Measurements from ENCODE around the gene PBX2.
"Not testable (repeated sequence)": the region's sequence is repeated elsewhere in the genome, so short reads cannot be mapped to it uniquely, and the experiment has no call there.

PBX2 gene

GRCh38 chr6:32202186-32202585, 12.2 kb upstream of the PBX2 start:
- DNase-seq, result no peak

- no peak for DNase-seq
Measured at GRCh38 chr6:32200711-32201475, 10.9 kb upstream of the PBX2 start.

GRCh38 chr6:32198866-32199265, 8.9 kb upstream of the PBX2 start:
- DNase-seq, result no peak

DNA sequence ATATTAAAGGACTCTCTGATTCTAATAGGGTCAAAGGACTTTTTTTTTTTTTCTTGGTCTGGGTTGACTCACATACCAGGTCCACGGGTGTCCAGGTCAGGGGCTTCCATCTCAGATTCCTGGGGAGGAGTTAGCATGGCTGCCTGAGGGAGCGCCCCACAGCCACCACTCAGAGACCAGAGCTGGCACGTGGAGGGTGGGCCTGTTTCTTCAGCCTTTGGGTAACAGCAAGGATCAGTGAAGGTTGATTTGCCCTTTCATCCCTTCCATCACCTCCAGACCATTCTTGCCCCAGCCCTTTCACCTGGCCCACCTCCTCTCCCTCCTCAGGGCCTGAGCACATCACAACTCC, 8.3 kb upstream of the PBX2 start:
- no peak for DNase-seq

DNA sequence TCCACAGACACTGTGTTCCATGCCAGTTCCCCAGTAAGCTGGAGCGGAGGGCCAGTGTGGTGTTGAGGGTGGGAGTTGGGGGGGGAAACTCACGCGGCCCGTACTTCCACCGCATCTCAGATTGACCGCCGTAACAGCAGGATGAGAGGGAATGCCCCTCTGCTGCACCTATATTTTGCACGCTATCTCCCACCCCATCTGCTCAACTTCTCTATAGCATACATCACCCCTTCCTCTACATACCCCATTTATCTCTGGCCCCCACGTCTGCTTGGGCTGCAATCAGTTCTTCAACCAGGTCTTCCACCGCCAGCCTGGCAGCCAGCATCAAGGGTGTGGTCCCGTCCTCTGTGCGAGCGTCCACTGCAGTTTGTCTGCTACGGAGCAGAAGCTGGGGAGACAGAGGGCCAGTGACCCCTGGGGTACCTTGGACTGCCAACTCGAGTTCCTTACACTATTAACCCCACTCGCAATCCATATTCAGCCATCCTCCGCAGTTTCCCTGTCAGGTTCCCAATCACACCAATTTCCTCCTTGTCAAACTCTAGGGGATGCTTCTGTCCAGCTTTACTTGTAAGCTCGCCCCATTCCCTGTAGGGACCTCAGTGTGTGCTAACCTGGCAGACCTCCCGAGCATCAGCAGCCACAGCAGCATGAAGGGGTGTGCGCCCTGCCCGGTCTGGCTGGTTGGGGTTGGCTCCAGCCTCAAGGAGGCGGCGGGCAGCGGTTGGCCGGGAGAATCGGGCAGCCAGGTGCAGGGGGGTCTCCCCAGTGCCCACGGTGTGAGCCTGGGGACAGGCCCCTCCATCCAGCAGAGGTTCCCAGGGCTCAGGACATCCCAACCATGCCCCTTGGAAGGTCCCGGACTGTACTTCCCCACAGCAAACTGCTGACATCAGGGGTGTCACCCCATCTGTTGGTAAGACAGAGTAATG, 6.9 kb upstream of the PBX2 start:
- no peak for DNase-seq

DNA sequence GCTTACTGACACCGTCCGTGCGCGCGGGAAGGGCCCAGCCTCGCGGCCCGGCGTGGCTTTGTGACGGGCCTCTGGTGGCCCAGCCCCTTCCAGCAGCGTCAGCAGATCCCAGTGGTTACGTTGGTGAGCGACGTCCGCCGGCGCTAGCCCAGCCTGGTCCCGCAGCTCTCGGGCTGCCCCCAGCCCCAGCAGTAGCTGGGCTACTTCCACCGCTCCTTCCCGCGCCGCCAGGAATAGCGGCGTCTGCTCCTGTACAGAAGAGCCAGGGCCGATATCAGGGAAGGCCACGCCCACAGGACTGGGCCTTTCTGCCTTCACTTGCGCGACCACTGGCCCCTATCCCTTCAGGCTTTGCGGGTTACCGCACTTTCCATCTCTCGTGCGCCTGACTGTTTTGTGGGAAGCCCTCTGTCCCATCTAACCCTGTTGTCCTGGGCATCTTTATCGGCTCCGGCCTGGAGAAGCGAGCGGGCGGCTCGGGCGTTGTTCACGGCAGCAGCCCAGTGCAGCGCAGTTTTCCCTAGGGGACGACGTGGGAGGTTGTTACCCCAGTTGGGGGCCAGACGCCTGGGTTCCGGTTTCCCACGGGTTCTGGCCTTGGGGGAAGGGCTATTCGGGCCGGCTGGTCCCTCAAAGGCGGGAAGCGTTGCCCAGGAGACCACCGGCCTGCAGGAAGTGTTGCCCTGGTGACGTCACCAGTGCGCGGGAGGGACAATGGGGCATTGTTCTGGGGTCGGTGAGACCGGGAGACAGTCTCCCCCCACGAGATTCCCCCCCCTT, 6.1 kb upstream of the PBX2 start:
- DNase-seq, result peak; percentile 20 to 67 (median 37)

DNA sequence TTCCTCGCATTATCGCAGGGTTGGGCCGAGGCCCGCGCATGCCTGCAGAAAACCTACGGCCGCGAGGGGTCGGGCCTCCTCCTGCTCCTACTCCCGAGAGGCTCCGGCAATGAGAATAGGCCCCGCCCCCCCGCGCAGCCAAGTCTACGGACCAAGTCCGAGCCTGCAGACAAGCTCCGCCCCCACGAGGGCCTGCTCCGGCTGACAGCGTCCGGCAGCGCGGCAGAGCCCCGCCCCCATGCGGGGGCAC, 5.6 kb upstream of the PBX2 start:
- peak; percentile 98 to 100 (median 100) for DNase-seq

DNA sequence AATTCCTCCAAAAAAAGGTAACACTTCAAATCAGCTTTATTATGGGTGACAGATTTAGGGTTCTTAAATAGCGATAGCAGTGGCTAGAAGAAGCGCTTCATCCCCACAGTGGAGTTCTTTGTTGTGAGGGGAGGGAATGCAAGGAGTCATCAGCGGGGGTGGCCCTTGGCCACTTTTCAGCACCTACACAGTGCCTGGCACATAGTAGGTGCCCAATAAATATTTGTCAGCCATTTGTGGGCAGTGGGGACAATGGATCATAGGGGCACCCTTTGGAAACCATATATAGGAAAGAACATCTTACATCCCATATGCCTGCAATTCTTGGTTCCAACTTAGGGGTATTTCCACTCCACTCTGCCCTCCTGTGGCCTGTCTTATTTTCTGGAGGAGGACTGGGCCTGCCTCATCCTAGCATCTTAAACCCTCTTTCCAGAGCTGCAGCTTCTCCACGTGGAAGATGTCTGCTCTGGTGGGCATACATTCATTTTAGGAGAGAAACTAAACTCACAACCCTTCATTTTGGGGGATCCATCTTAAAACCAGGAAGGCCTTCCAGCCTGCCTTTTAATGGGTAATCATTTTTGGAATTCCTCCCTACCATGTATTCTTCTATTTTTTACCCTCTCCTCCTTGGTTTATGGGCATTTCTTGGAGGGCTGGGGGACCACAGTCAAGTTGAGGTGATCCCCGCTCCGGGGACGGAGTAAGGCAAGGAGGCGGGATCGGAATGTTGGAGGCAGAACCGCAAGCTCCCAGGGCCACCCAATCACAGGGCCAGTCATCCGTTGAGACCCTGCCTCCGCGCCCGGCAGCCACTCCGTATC, 5.0 kb upstream of the PBX2 start:
- peak in 1 of 5 experiments; percentile 63 for DNase-seq

GRCh38 chr6:32194388-32194787, 4.4 kb upstream of the PBX2 start:
- DNase-seq, result no peak

DNA sequence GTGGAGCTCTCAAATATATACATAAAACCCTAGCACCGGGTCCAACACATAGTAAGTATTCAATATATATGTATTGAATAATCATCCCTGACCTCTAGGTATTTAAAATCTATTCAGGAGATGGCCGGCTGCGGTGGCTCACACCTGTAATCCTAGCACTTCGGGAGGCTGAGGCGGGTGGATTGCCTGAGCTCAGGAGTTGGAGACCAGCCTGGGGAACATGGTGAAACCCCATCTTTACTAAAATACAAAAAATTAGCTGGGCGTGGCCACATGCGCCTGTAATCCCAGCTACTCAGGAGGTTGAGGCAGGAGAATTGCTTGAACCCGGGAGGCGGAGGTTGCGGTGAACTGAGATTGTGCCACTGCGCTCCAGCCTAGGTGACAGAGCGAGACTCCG, 3.1 kb upstream of the PBX2 start:
- not testable (repeated sequence) for DNase-seq

DNA sequence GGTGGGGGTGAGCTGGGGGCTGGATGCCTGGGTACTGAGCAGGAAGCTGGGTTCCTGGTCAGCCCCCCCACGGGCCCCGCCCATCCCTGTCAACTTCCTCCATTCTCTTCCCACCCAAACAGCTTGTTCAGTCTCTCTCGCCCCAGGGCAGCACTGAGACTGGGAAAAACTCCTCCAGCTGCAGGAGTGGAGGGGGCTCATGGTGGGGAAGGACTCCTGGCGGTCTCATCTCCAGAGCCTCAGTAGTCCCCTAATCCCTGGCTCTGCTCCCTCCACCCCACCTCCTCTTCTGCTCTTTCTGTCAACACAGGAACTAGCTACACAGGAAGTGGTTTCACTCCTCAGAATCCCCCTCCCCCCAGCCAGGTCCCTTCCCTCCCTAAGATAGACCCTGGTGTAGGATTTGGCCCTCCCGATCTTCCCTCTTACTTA, 2.6 kb upstream of the PBX2 start, which contains the start of gene GPSM3:
TSS of gene GPSM3 (minus strand) at position 36 of the 432 bp plus-strand sequence. CDS start 130 bp downstream, outside the sequence.
- DNase-seq, result peak in 4 of 5 experiments; percentile 13 to 86 (median 50)

GRCh38 chr6:32191696-32192607, 1.9 kb upstream of the PBX2 start:
- peak in 2 of 5 experiments; percentile 25 to 32 for DNase-seq

DNA sequence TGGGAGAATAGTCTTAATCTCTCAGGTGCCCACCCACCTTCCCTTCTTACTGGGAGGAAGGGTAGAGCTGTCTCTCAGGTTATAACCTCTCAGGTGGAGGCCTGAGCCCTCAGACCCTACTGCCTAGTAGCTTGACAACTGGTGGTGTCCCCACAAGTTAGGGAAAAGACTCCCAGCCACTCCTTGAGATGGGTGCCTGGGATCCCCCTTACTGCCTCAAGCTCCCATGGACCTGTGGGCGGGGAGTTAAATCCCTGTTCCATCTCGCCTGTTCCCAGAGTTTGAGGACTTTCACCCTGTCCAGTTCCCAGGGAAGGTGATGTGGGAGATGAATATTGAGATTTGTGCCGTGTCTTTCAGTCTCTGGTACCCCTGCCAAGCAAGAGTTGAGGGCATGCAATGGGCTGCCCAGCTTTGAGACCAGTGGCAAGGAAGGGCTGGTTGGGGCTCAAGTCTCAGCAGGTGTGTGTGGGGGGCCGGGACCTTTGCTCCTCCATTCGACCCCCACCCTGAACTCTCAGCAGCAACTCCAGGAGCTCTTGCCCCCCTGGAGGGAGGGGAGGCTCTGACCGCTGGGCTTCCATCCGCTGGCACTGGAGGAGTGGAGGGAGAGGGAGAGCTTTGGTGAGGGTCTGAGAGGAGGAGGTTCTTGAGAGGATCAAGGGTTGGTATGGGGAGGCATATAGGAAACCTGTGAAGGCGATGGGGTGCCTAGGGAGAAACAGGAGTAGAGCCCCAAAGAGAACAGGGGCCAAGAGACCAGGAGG, 1.1 kb upstream of the PBX2 start:
- DNase-seq, result no peak

DNA sequence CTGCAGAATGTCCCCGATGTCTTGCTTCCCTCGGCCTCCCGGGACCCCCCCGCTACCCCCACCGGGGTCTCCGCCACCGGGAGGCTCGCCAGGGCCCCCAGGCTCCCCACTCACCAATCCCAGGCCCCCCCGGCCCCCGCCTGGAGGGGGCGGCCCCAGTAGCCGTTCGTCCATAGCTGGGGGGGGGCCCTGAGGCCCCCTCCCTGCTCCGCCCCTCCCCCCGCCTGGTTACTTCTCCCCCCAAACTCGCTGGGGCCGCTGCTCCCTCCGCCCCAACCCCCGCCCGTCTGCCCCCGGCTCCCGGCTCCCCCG, 304 bp downstream of the PBX2 start:
- DNase-seq, result peak in 1 of 5 experiments; percentile 23

GRCh38 chr6:32189069-32189741, 797 bp downstream of the PBX2 start:
- no peak for DNase-seq

- no peak for DNase-seq
Measured at GRCh38 chr6:32188381-32189068, 1.5 kb downstream of the PBX2 start.

DNA sequence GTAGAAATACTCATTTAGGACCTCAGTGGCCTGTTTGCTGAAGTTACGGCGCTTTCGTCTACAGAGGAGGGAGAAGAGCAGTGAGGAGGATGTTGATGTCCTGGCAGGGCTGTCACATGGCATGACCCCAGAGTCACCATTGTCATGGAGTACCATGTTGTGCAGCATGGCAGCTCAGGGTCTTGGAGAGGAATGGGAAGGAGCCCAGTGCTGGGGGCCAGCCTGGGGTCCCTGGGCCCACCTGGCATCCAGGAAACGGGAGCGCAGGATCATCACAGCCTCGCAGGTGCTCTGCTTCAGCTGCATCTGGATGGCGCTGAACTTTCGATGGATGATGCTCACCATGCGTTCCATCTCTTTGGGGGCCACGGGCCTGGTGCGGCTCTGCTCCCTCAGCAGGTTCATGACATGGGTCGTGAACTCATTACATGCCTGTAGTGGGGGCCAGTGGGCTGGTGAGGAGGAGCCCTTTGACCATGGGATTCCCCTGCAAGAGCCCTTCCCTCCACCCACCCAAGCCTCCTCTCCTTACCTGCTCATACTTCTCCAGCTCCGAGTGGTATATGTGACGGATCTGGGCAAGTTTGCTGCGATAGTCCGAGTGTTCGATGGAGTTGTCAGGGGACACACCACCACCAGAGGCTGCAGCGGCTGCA, 2.1 kb downstream of the PBX2 start:
- DNase-seq, result not testable (repeated sequence)

- no peak for DNase-seq
Measured at GRCh38 chr6:32187009-32187709, 2.8 kb downstream of the PBX2 start.
